SK-N-SH (cell line): Measurements from ENCODE around the gene SPIB.

Experiments
- CTCF ChIP-seq: fragments of 200-600 bp; sonication (generic); IDR thresholded peaks from 2 replicates; pipeline ENCODE4 v1.6.1; 2017; ENCODE audit warnings: antibody characterized with exemption, mild to moderate bottlenecking, moderate library complexity
- MAX ChIP-seq: IDR thresholded peaks from 2 replicates; pipeline ENCODE4 v1.4.0; 2012; ENCODE audit warnings: low read depth
- NRF1 ChIP-seq: IDR thresholded peaks from 2 replicates; pipeline ENCODE4 v1.6.1; 2012; ENCODE audit warnings: low read depth, mild to moderate bottlenecking, low read length
- POLR2AphosphoS5 ChIP-seq: IDR thresholded peaks from 2 replicates; pipeline ENCODE4 v1.6.1; 2012; ENCODE audit warnings: low read depth, low read length
- RAD21 ChIP-seq: IDR thresholded peaks from 2 replicates; pipeline ENCODE4 v1.6.1; 2012; ENCODE audit warnings: mild to moderate bottlenecking, low read length

GRCh38 chr19:50428772-50429463 is 10.2 kb downstream of the SPIB start:
- TF ChIP-seq NRF1 (no peak), CTCF (no peak), RAD21 (no peak), MAX (no peak), POLR2AphosphoS5 (no peak)
